SKM-1 treated with dmso at 0.1 percent for 144 hours (cell line): ENCODE measurements around the gene FBXO2.

Experiments used
- DNase-seq: peaks from one replicate; lab custom pipeline; 2025; ENCODE audit not compliant: unreplicated experiment; lab: John Stamatoyannopoulos, UW

FBXO2 gene

GRCh38 chr1:11599891-11600576 lies 54.2 kb downstream of the FBXO2 start:
- DNase-seq = no peak

DNA sequence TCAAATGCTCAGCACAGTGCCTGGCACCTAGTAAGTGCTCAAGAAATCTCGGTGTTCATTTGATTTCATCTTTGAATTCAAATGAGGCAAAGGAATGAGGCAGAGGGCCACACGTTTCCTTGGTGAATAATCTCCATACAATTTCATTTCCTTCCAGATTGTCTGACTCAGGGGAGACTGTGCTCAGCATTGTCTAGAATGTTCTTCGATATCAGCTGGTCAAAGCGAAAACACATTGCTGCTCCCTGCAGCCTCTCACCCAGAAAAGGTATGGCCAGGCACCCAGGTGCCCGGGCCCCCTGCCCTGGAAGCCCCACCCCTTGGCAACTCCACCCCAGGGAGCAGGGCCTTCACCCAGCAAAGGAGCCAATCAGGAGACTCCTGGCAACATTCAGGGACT lies 55.8 kb downstream of the FBXO2 start:
- DNase-seq = no peak
